ENCODE measurements around the gene ACTMAP. TPM values are rescaled to one million over a fixed set of nuclear protein-coding genes. Genes with fewer than 3 reads are reported as not detected.

Gene ACTMAP
- total RNA-seq, 4 donors from 2014 or later: 3.3 to 8.5 (median 4.5) TPM

DNA sequence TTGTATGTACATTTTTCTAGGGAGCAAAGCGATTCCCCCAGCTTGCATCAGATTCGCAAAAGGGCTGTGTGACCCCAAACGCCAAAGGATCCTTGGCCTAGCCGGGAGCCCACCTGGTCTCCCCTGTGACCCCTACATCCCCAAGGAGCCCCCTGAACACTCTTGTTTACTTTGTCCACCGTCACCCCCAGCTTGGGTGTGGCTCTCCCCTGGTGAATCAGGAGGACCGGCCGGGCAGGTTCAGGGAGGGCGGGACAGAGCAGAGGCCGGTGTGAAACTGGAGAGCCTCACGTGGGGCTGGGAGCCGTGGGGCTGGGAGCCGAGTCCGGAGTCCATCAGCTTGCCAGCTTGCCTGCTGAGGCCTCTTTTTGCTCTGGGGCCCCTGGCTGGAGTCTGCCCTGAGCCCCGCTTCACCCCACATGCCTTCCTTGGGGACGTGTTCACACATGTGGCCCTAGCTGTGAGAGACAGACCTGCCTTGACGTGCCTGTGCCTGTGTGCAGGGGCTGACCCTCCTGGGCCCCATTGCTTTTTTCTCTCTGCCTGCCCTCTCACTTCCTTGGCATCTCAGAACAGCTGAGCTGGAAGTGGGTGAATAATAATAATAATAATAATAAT is 31.4 kb downstream of the ACTMAP start:
- peak; percentile 85 to 88 for DNase-seq
- Histone ChIP-seq H3K36me3 (peaks cover under 1 to 8% of the 10 kb centered on the region in 2 donors), H3K27me3 (no peaks in the 10 kb centered on the region), H3K4me1 (peaks cover 57 to 64% of the 10 kb centered on the region in 2 donors), H3K27ac (peak overlapping the region; percentile 91 to 98 (median 93)), H3K4me3 (replicated peaks in 1 of 3) (peak overlapping the region; percentile 17 to 74 (median 69)), H3K9me3 (no peaks in the 10 kb centered on the region)
- WGBS, 2 donors: 6 to 7% methylated on average over 7 to 15 of the region's 16 CpGs
- TF ChIP-seq POLR2A (IDR thresholded peaks at IDR 0.05) (peak in 1 of 2 donors; percentile 40), CTCF (IDR thresholded peaks at IDR 0.05) (no peak)
- intact Hi-C loops (cut with DNase I): no loop called here

- H3K9me3 ChIP-seq: no peaks in the 10 kb centered on the region
- peak; percentile 30 to 39 for DNase-seq
- intact Hi-C loops (cut with DNase I): no loop called here
- WGBS, 2 donors: 24 to 31% methylated on average over 14 to 16 of the region's 20 CpGs
- peak overlapping the region; percentile 91 to 98 (median 93) for H3K27ac ChIP-seq
- peaks cover 0 to under 1% of the 10 kb centered on the region in 2 donors for H3K36me3 ChIP-seq
- peak overlapping the region; percentile 69 to 75 (median 74) for H3K4me3 ChIP-seq (replicated peaks in 1 of 3)
- H3K4me1 ChIP-seq: peaks cover 50 to 64% of the 10 kb centered on the region in 2 donors
- no peaks in the 10 kb centered on the region for H3K27me3 ChIP-seq
- TF ChIP-seq CTCF (IDR thresholded peaks at IDR 0.05) (no peak), POLR2A (IDR thresholded peaks at IDR 0.05) (no peak)
Measured at GRCh38 chr19:40717880-40718773, 32.1 kb downstream of the ACTMAP start.

GRCh38 chr19:40717325-40717879 is 32.9 kb downstream of the ACTMAP start:
- intact Hi-C loops (cut with DNase I): no loop called here
- H3K36me3 ChIP-seq: no peaks in the 10 kb centered on the region
- TF ChIP-seq CTCF (IDR thresholded peaks at IDR 0.05): peak in 1 of 6 experiments; percentile 2
- no peak for TF ChIP-seq POLR2A (IDR thresholded peaks at IDR 0.05)
- H3K27ac ChIP-seq: peak overlapping the region; percentile 91 to 98 (median 93)
- no peaks in the 10 kb centered on the region for H3K27me3 ChIP-seq
- peaks cover 45 to 64% of the 10 kb centered on the region in 2 donors for H3K4me1 ChIP-seq
- DNase-seq: no peak
- 0 to 3% methylated on average over 1 to 19 of the region's 20 CpGs for WGBS, 2 donors
- no peaks in the 10 kb centered on the region for H3K9me3 ChIP-seq
- H3K4me3 ChIP-seq (replicated peaks in 1 of 3): peak overlapping the region; percentile 69 to 75 (median 74)

GRCh38 chr19:40716482-40717324 is 33.6 kb downstream of the ACTMAP start, which contains the start of the genes COQ8B and ITPKC:
Gene COQ8B, minus strand, starts transcription at chr19:40716886. Its CDS starts 2,254 bp downstream, at chr19:40714632.
Gene ITPKC, plus strand, starts transcription at chr19:40717112. Its CDS starts 24 bp downstream, at chr19:40717136.
- Histone ChIP-seq H3K4me3 (replicated peaks in 1 of 3) (peak within 1 kb of the TSS; percentile 69 to 75 (median 74)), H3K27ac (peak within 1 kb of the TSS; percentile 91 to 98 (median 93)), H3K36me3 (no peaks in the 10 kb centered on the region), H3K4me1 (peaks cover 38 to 60% of the 10 kb centered on the region in 2 donors), H3K9me3 (no peaks in the 10 kb centered on the region), H3K27me3 (no peaks in the 10 kb centered on the region)
- peak; percentile 100 for DNase-seq
- peak in 4 of 6 experiments; percentile 13 to 48 (median 30) for TF ChIP-seq CTCF (IDR thresholded peaks at IDR 0.05)
- TF ChIP-seq POLR2A (IDR thresholded peaks at IDR 0.05): peak in 1 of 2 donors; percentile 80
- WGBS, 2 donors: 0 to 2% methylated on average over 22 to 51 of the region's 76 CpGs
- intact Hi-C loops (cut with DNase I): no loop called here

All from thyroid gland (tissue), 4 donors.